Measurements from ENCODE around the gene ZCCHC7. TPM values are rescaled to one million over a fixed set of nuclear protein-coding genes. Genes with fewer than 3 reads are reported as not detected.

The ZCCHC7 gene
- total and polyA plus RNA-seq, 4 donors, result 3.3 to 9.7 (median 7.6) TPM

DNA sequence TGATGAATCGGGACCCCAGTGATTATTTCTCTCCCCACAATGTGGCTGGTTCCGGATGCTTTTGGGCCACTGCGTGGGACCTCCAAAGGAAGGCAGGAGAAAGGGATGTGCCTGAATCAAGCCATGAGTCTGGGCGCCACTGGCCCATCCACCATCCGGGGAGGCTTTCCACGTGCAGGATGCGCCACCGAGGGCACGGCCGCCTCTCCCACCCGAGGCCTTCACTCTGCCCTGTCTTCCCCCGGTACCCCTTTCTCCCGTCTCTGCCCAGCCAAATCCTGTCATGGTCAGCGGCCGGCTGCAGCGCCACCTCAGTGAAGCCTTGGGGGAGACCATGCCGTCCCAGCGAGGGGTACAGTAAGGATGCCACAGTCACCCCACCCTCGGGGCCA, 258.2 kb downstream of the ZCCHC7 start:
- Histone ChIP-seq H3K27me3 (ENCODE audit: control insufficient read depth in 4 of 4, insufficient read depth in 4 of 4, low read length in 3 of 4) (no peaks in the 10 kb centered on the region), H3K4me1 (ENCODE audit: control insufficient read depth in 4 of 4, insufficient read depth in 4 of 4, low read length in 3 of 4) (no peaks in the 10 kb centered on the region), H3K36me3 (ENCODE audit: control insufficient read depth in 4 of 4, insufficient read depth in 3 of 4, low read depth in 1 of 4, low read length in 3 of 4) (no peaks in the 10 kb centered on the region), H3K4me3 (ENCODE audit: low read depth in 1 of 3, low read length in 3 of 3) (no peak overlapping the region), H3K9ac (ENCODE audit: low read depth in 1 of 2, low read length in 2 of 2) (no peak overlapping the region), H3K9me3 (ENCODE audit: control insufficient read depth in 4 of 4, low read length in 3 of 4) (peaks cover 0 to 2% (median 0%) of the 10 kb centered on the region in 4 donors), H3K27ac (ENCODE audit: low read depth in 1 of 2, low read length in 2 of 2) (no peak overlapping the region)
- WGBS, result 92% methylated on average over 19 of the region's 19 CpGs
- no peak for DNase-seq (ENCODE audit: low spot score)
- TF ChIP-seq, protein P1, sequence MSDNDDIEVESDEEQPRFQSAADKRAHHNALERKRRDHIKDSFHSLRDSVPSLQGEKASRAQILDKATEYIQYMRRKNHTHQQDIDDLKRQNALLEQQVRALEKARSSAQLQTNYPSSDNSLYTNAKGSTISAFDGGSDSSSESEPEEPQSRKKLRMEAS (IDR thresholded peaks at IDR 0.05), result no peak
- no peak for TF ChIP-seq GABPA (IDR thresholded peaks at IDR 0.05 in 1 of 2, conservative IDR thresholded peaks at IDR 0.05 in 1 of 2)
- no peak for TF ChIP-seq FOXA1 (IDR thresholded peaks at IDR 0.05)
- TF ChIP-seq YY1 (IDR thresholded peaks at IDR 0.05), result no peak
- no peak for TF ChIP-seq EGR1 (IDR thresholded peaks at IDR 0.05; ENCODE audit: low read depth in 2 of 2)

DNA sequence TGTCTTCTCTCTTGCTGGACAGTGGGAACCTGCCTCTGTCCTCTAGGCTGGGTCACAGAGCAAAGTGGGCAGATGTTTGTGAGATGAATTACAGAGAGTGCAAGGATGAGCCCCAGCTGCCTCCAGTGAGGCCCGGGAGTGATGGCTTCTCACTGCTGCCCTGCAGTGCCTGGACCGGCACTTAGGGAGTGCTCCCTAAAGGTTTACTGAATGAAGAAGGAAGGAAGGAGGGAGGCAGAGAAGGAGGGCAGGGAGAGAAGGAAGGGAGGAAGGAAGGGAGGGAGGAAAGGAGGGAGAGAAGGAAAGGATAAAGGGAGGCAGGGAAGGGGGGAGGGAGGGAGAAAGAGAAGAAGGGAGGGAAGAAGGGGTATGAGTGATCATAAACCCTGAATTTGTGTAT, 259.5 kb downstream of the ZCCHC7 start:
- no peak overlapping the region for H3K9ac ChIP-seq (ENCODE audit: low read depth in 1 of 2, low read length in 2 of 2)
- DNase-seq (ENCODE audit: low spot score), result no peak
- TF ChIP-seq, protein P2, sequence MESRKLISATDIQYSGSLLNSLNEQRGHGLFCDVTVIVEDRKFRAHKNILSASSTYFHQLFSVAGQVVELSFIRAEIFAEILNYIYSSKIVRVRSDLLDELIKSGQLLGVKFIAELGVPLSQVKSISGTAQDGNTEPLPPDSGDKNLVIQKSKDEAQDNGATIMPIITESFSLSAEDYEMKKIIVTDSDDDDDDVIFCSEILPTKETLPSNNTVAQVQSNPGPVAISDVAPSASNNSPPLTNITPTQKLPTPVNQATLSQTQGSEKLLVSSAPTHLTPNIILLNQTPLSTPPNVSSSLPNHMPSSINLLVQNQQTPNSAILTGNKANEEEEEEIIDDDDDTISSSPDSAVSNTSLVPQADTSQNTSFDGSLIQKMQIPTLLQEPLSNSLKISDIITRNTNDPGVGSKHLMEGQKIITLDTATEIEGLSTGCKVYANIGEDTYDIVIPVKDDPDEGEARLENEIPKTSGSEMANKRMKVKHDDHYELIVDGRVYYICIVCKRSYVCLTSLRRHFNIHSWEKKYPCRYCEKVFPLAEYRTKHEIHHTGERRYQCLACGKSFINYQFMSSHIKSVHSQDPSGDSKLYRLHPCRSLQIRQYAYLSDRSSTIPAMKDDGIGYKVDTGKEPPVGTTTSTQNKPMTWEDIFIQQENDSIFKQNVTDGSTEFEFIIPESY (IDR thresholded peaks at IDR 0.05), result no peak
- TF ChIP-seq HNF4G (IDR thresholded peaks at IDR 0.05), result no peak
- no peak for TF ChIP-seq FOXA1 (IDR thresholded peaks at IDR 0.05)
- TF ChIP-seq GABPA (IDR thresholded peaks at IDR 0.05 in 1 of 2, conservative IDR thresholded peaks at IDR 0.05 in 1 of 2), result no peak
- TF ChIP-seq NR2F2 (IDR thresholded peaks at IDR 0.05), result no peak
- TF ChIP-seq RAD21 (IDR thresholded peaks at IDR 0.05), result no peak
- no peak for TF ChIP-seq HNF4A (conservative IDR thresholded peaks at IDR 0.05)
- no peak for TF ChIP-seq YY1 (IDR thresholded peaks at IDR 0.05)
- no peak for TF ChIP-seq SP1 (IDR thresholded peaks at IDR 0.05)
- TF ChIP-seq, protein P3, sequence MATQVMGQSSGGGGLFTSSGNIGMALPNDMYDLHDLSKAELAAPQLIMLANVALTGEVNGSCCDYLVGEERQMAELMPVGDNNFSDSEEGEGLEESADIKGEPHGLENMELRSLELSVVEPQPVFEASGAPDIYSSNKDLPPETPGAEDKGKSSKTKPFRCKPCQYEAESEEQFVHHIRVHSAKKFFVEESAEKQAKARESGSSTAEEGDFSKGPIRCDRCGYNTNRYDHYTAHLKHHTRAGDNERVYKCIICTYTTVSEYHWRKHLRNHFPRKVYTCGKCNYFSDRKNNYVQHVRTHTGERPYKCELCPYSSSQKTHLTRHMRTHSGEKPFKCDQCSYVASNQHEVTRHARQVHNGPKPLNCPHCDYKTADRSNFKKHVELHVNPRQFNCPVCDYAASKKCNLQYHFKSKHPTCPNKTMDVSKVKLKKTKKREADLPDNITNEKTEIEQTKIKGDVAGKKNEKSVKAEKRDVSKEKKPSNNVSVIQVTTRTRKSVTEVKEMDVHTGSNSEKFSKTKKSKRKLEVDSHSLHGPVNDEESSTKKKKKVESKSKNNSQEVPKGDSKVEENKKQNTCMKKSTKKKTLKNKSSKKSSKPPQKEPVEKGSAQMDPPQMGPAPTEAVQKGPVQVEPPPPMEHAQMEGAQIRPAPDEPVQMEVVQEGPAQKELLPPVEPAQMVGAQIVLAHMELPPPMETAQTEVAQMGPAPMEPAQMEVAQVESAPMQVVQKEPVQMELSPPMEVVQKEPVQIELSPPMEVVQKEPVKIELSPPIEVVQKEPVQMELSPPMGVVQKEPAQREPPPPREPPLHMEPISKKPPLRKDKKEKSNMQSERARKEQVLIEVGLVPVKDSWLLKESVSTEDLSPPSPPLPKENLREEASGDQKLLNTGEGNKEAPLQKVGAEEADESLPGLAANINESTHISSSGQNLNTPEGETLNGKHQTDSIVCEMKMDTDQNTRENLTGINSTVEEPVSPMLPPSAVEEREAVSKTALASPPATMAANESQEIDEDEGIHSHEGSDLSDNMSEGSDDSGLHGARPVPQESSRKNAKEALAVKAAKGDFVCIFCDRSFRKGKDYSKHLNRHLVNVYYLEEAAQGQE (IDR thresholded peaks at IDR 0.05), result no peak
- TF ChIP-seq, protein P1 (IDR thresholded peaks at IDR 0.05), result no peak
- no peak for TF ChIP-seq JUND (IDR thresholded peaks at IDR 0.05)
- no peak for TF ChIP-seq TAF1 (conservative IDR thresholded peaks at IDR 0.05)
- no peak for TF ChIP-seq EGR1 (IDR thresholded peaks at IDR 0.05; ENCODE audit: low read depth in 2 of 2)
- no peak for TF ChIP-seq RXRA (IDR thresholded peaks at IDR 0.05)
- H3K27me3 ChIP-seq (ENCODE audit: control insufficient read depth in 4 of 4, insufficient read depth in 4 of 4, low read length in 3 of 4), result no peaks in the 10 kb centered on the region
- peaks cover 0 to 2% (median 0%) of the 10 kb centered on the region in 4 donors for H3K9me3 ChIP-seq (ENCODE audit: control insufficient read depth in 4 of 4, low read length in 3 of 4)
- no peak overlapping the region for H3K4me3 ChIP-seq (ENCODE audit: low read depth in 1 of 3, low read length in 3 of 3)
- no peak overlapping the region for H3K27ac ChIP-seq (ENCODE audit: low read depth in 1 of 2, low read length in 2 of 2)
- H3K4me1 ChIP-seq (ENCODE audit: control insufficient read depth in 4 of 4, insufficient read depth in 4 of 4, low read length in 3 of 4), result no peaks in the 10 kb centered on the region
- no peaks in the 10 kb centered on the region for H3K36me3 ChIP-seq (ENCODE audit: control insufficient read depth in 4 of 4, insufficient read depth in 3 of 4, low read depth in 1 of 4, low read length in 3 of 4)
- 93% methylated on average over 2 of the region's 2 CpGs for WGBS
